HG02759 (cell line): ENCODE measurements around the gene RNF167.

Experiments
- ATAC-seq: cut with Tn5 transposase; IDR thresholded peaks from one replicate; pipeline ENCODE4 v1.9.1; 2021; ENCODE audit warnings: mild to moderate bottlenecking, moderate library complexity; ENCODE audit not compliant: unreplicated experiment

RNF167 gene

DNA sequence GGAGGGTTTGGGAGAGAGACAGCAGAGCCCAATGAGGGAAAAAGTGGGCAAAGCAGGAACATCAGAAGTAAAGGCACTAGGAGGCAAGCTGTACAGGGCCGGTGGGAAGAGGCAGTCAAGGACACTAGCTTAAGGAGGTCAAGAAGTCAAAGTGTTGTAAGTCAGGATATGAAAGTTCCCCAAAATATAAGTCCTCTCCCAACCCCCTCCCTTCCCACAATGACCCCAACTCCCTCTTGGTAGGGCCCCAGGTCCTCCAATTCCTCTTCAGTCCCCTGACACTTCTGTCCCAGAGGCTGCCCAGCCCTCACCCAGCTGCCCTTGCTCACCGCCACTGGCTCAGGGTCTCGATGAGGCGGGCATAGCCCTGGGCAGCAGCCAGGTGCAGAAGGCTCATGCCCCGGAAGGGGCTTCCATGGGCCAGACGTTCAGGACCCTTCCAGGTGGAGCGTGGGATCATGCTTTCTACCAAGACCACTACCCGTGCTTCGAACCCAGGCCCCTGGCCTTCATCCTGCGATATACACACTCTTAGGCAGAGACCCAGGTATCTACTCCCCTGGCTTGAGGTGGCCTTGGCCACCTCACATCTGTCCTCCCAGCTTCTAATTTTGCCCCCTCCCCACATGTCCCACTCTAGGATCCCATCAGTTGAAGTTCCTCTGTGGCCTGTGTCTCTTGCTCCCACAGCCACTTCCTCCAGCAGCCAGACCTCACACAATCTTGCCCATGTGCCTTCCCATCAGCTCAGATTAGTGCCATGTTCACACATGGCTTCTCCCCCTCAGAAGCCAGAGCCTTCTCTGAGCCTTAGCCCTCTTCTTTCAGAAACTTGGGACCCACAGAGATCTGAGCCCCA lies 33.4 kb downstream of the RNF167 start:
- ATAC-seq = no peak

DNA sequence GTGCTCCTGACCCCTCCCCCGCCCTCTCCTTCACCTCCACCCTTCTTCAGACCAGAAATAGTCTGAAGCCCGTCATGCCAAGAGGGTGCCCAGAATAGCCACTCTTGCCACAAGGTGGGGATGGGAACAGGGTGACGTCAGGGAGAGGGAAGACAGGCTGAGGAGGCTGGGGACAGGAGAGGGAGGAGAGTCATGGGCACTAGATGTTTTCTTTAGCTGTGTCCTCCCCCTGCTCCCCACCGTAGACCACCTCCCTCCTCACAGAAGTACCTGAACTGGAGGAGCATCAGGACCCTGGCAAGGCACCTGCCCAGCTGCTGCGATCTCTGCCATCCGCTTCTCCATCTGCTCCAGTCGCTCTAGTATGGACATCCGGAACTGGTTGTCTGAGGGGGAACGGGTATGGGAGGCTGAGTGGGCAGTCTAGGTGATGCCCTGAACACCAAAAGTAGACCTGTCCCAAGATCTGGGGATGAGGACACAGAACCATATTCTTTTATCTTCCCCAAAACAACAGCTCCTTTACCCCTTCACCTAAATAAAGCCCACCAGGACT lies 34.1 kb downstream of the RNF167 start:
- ATAC-seq = no peak

DNA sequence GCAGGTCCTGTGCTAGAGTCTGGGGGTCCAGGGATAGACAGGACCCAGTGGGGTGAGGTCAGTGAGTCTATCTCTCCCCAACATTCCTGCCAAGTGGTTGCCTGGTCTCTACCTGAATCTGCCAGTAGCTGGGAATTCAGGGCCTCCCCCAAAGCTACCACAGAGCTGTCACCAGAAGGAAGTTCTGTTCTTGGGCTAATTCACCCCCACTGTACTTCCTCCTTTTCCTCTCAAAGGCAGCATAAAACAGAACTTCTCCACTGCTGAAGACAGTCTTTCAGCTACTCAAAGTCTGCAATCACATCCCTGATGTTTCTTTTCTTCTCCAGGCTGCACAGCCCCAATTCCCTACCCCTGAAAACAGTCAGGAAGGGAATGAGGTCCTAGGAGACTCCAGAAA lies 38.7 kb downstream of the RNF167 start:
- ATAC-seq = no peak

DNA sequence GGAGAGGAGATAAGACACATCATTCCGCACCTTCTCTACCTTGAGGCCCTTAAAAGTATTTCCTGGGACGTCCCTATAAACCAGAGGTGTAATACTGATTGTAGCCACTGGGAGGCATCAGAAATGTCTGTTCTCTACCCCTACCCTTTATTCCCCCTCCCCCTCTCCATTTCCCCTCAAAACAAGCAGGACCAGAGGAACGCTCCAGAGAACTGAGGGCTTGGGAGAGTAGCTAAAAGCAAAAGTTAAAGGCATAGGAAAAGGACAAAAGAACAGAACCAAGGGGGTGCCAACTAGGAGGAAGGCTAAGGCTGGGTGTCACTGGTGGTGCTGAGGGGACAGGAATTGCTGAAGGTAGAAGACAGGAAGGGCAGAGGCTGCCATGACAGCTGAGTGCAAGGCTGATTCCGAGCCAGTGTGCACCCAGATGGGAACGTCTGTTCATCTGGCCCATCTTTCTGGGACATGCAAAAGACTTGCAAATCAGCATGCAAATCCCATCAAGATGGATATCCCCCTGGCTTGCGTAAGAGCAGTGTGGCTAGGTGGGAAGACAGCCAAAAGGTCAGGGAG lies 40.7 kb downstream of the RNF167 start:
- no peak for ATAC-seq

DNA sequence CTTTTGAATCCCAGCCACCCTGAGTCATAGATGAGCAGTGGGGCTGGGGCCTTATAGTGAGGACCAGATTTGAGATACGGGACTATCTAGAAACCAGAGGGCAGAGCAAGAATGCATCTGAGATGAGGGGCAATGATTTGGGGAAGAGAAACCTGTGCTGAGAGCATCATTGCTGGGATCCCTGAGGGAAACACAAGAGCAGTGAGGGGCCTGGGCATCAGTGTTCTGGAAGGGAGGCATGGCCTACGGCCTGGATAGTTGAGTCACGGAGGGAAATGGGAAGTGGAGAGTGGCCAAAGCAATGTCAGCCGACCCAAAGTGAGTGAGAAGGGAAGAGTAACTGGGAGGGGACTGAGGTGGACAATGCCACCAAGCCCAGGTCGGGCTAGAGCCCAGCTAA lies 42.2 kb downstream of the RNF167 start:
- no peak for ATAC-seq

DNA sequence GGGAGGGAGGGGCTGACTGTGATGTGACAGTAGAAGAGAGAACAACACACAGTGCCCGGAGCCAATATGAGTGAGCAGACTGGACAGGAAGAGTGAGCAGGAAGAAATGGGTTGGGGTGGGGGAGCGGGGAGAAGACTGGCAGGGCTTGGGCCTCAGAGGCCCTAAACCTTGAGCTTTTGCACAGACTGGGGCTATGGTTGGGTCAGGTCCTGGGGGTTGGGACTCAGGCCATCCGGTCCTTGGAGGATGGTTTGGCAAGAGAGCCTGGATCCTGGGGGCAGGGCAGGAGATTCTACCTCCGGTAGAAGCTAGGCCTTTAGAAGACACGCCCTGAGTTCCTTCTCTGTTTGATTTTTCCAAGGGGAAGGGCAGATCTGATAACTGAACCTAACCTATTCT lies 46.3 kb downstream of the RNF167 start:
- ATAC-seq = no peak

DNA sequence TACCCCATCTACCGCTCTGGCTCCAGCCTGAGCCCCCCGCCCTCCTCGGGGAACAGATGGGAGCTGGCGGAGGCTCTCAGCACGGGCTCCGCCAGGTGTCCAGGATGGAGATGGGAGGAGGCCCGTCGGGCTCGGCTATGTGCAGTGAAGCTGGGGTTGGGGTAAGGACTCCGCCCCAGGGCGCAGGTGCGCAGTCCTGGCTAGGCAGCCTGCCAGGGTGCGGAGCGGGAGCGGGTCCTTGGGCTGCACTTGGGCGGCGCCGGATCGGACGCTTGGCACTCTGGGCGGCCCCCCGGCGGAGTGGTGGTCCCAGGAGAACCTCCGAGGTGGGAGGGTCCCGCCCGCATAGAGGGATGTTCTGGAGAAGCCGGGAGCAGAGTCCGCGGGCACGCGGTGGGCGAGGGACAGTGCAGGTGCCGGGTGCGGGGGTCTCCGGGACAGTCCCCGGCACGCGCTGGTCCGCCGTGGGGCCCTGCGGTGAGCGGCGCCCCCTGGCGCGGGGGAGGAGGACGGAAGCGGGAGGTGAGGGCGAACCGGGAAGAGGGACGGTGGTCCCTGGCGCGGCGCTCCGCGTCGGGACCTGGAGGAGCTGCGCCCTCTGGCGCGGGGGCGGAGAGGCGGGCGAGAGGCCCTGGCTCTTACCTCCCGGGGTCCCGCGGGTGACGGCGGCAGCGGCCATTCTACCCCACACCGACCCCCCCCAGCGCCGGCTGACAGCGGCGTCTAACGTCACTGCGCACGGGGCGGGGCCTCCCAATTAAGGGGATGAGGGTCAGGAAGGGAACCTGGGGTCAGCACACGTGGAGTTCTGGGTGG lies 47.1 kb downstream of the RNF167 start, which contains the start of gene CAMTA2:
TSS of gene CAMTA2 (minus strand) at position 725 of the 816 bp plus-strand sequence. CDS start 1,453 bp downstream, outside the sequence.
- ATAC-seq = peak; percentile 70

DNA sequence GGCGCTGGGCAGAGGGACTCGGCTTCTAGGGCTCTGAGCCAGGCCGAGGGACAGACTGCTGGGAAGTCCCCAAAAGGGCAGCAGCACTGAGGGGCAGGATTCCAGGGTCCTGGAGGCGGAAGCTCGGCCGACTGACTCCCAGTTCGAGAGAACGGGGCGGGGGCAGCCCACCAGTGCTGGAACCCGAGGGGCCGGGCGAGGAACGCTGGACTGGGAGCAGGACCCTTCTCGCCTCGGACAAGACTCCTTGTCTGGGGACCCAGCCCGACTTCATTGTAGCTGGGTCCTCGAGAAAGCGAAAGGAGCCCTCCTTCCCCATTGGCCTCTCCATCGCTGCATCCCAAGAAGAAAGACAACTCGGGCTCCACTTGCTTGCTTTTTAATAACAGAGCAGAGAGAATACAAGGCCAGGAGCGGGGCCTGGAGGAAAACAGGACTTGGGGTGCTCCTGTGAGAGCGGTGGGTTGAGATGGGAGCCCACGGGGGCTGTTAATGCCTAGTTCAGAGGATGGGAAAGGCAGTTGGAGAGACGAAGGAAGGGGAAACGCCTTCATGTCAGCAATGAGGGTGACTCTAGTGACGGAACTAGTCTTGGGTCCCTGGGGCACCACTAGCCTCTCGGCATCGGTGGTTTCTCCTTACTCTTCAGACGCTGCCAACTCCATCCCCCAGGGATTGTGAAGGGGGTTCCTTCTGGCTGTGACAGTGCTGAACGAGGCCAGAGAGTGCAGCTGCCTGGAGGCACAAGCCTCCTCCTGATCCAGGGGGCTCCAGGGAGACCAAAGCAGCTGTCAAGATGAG lies 47.9 kb downstream of the RNF167 start:
- peak; percentile 9 for ATAC-seq

DNA sequence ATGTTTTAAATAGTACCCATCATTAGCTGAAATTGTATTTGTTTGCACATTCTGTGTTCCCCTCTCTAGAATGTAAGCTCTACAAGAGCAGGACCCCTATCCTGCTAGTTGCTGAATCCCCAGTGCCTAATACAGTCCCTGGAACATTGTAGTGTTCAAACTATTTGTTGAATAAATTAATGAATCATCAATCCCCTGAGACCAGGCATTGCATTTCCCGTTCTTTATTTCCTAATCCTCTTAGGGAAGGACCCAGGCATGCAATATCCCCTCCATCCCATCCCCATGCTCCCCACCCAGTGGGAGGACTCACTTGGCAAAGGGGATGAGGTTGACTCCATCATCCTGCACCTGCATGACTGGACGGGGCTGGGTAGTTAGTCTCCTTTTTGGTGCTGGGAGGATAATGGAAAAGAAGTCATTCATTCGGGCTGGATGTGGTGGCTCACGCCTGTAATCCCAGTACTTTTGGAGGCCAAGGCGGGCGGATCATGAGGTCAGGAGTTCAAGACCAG lies 54.1 kb downstream of the RNF167 start:
- ATAC-seq = no peak
